ENCODE results near the gene MBD5.
A peak's percentile ranks its signal among the peaks of the same experiment; 100 is the strongest.
"Not testable (repeated sequence)": the region's sequence is repeated elsewhere in the genome, so short reads cannot be mapped to it uniquely, and the experiment has no call there.

MBD5 gene

GRCh38 chr2:148021059-148021861, at the start of gene MBD5:
TSS of gene MBD5 (plus strand) at chr2:148021091.
- peak; percentile 61 for DNase-seq

- DNase-seq = no peak
Observed at GRCh38 chr2:147976102-147976501, 44.8 kb upstream of the MBD5 start.

GRCh38 chr2:147977679-147978078, 43.2 kb upstream of the MBD5 start:
- no peak for DNase-seq

GRCh38 chr2:147980940-147981528, 39.9 kb upstream of the MBD5 start:
- DNase-seq = no peak

- DNase-seq = no peak
Observed at GRCh38 chr2:147989102-147989501, 31.8 kb upstream of the MBD5 start.

GRCh38 chr2:147989809-147990403, 31.0 kb upstream of the MBD5 start:
- DNase-seq = no peak

GRCh38 chr2:147994965-147995364, 25.9 kb upstream of the MBD5 start:
- DNase-seq = not testable (repeated sequence)

- DNase-seq = no peak
Observed at GRCh38 chr2:147996828-147997227, 24.1 kb upstream of the MBD5 start.

GRCh38 chr2:147998203-147998602, 22.7 kb upstream of the MBD5 start:
- DNase-seq = no peak

GRCh38 chr2:147999126-147999525, 21.8 kb upstream of the MBD5 start:
- DNase-seq = no peak

- DNase-seq = no peak
Observed at GRCh38 chr2:148000095-148000494, 20.8 kb upstream of the MBD5 start.

GRCh38 chr2:148002420-148002819, 18.5 kb upstream of the MBD5 start:
- not testable (repeated sequence) for DNase-seq

GRCh38 chr2:148006249-148007007, 14.5 kb upstream of the MBD5 start:
- no peak for DNase-seq

GRCh38 chr2:148007219-148007900, 13.5 kb upstream of the MBD5 start:
- no peak for DNase-seq

- DNase-seq = not testable (repeated sequence)
Observed at GRCh38 chr2:148008411-148008810, 12.5 kb upstream of the MBD5 start.

GRCh38 chr2:148013876-148014275, 7.0 kb upstream of the MBD5 start:
- DNase-seq = no peak

GRCh38 chr2:148014616-148015015, 6.3 kb upstream of the MBD5 start:
- no peak for DNase-seq

GRCh38 chr2:148020111-148021058, 506 bp upstream of the MBD5 start, which contains the start of gene ORC4:
TSS of gene ORC4 (minus strand) at chr2:148020737. CDS start at chr2:147975958, 44,779 bp downstream.
- peak; percentile 98 for DNase-seq

- DNase-seq = no peak
Observed at GRCh38 chr2:148021886-148022285, 995 bp downstream of the MBD5 start.

- no peak for DNase-seq
Observed at GRCh38 chr2:148022351-148022750, 1.5 kb downstream of the MBD5 start.

GRCh38 chr2:148022882-148023281, 2.0 kb downstream of the MBD5 start:
- no peak for DNase-seq
